CD4-positive, CD25-positive, alpha-beta regulatory T cell (primary cell): ENCODE measurements around the gene CACNA1F. TPM values are rescaled to one million over a fixed set of nuclear protein-coding genes. Genes with fewer than 3 reads are reported as not detected.
A peak's percentile ranks its signal among the peaks of the same experiment; 100 is the strongest.
"Not testable (repeated sequence)": the region's sequence is repeated elsewhere in the genome, so short reads cannot be mapped to it uniquely, and the experiment has no call there.

Source experiments
- ATAC-seq, 2 donors: fragments of 150-1000 bp; cut with Tn5 transposase; one replicate each; pipeline ENCODE4 v1.10.0; 2021; ENCODE audit warnings: low read depth in 2 of 2, moderate number of reproducible peaks in 2 of 2, moderate library complexity in 1 of 2
- DNase-seq, 3 donors: peaks; one replicate each; pipeline versions ENCODE4 v3.0.0 to v3.0.0-alpha.2; 2012 to 2022; ENCODE audit warnings: mixed read lengths in 1 of 3
- H3K27ac ChIP-seq: one replicate; pipeline ENCODE4 v1.7.0; 2013; ENCODE audit warnings: mild to moderate bottlenecking, low read length; ENCODE audit not compliant: insufficient read depth, poor library complexity, severe bottlenecking
- H3K27me3 ChIP-seq: one replicate; pipeline ENCODE4 v1.7.0; 2013; ENCODE audit warnings: low read length; ENCODE audit not compliant: control insufficient read depth, insufficient read depth
- H3K36me3 ChIP-seq: one replicate; pipeline ENCODE4 v1.7.0; 2013; ENCODE audit warnings: mild to moderate bottlenecking, low read length, moderate library complexity; ENCODE audit not compliant: control insufficient read depth, insufficient read depth
- H3K4me1 ChIP-seq: 2 replicates; pipeline ENCODE4 v1.7.0; 2013; ENCODE audit warnings: mild to moderate bottlenecking, low read length; ENCODE audit not compliant: insufficient read depth, control insufficient read depth, poor library complexity, severe bottlenecking
- H3K4me3 ChIP-seq: one replicate; pipeline ENCODE4 v1.7.0; 2013; ENCODE audit warnings: low read depth, mild to moderate bottlenecking, low read length, moderate library complexity
- H3K9me3 ChIP-seq, 2 experiments: 1 replicate in 1 of 2; 2 replicates in 1 of 2; pipeline ENCODE4 v1.7.0; 2013; ENCODE audit warnings: low read length in 2 of 2, mild to moderate bottlenecking in 1 of 2, moderate library complexity in 1 of 2; ENCODE audit not compliant: control insufficient read depth in 2 of 2
- H3K27ac Mint-ChIP-seq, 3 donors: one replicate each; pipeline ENCODE4 v1.8.0; 2020 to 2022; ENCODE audit warnings: mild to moderate bottlenecking in 3 of 3, mixed read lengths in 3 of 3, moderate library complexity in 2 of 3
- H3K27me3 Mint-ChIP-seq: one replicate; pipeline ENCODE4 v1.8.0; 2022; ENCODE audit warnings: mild to moderate bottlenecking, mixed read lengths
- H3K36me3 Mint-ChIP-seq: one replicate; pipeline ENCODE4 v1.8.0; 2020; ENCODE audit warnings: mixed read lengths
- H3K4me1 Mint-ChIP-seq, 4 donors: one replicate each; pipeline ENCODE4 v1.8.0; 2020 to 2022; ENCODE audit warnings: mixed read lengths in 4 of 4, mild to moderate bottlenecking in 1 of 4
- H3K4me3 Mint-ChIP-seq, 4 donors: one replicate each; pipeline ENCODE4 v1.8.0; 2020 to 2022; ENCODE audit warnings: mild to moderate bottlenecking in 4 of 4, mixed read lengths in 4 of 4, moderate library complexity in 3 of 4
- H3K9me3 Mint-ChIP-seq, 7 donors: one replicate each; pipeline ENCODE4 v1.8.0; 2020 to 2022; ENCODE audit warnings: mixed read lengths in 7 of 7, mild to moderate bottlenecking in 3 of 7, moderate library complexity in 2 of 7
- polyA plus RNA-seq, 4 donors: library from polyadenylated mRNA; unstranded; fragments of 300-500 nt; fragmentation: Illumina TruSeq; gene quantifications; one replicate each; pipeline ENCODE4 v1.2.3, GENCODE V29; 2021
- total RNA-seq: library from RNA; stranded (reverse); gene quantifications from one replicate; pipeline ENCODE4 v1.2.3, GENCODE V29; 2022

The CACNA1F gene
- total and polyA plus RNA-seq, 5 donors from 2014 or later, result 0.69 TPM; not detected in 4

GRCh38 chrX:49177873-49178480 is 55.2 kb downstream of the CACNA1F start:
- H3K4me1 ChIP-seq, result peaks cover 5% of the 10 kb centered on the region
- H3K36me3 ChIP-seq, result peaks cover 20% of the 10 kb centered on the region
- Mint-ChIP-seq H3K4me1 (peaks cover 0 to 19% (median 9%) of the 10 kb centered on the region in 4 donors), H3K4me3 (peak overlapping the region in 1 of 4 donors; percentile 28), H3K27me3 (peaks cover 5% of the 10 kb centered on the region), H3K9me3 (peaks cover 0 to 1% (median 0%) of the 10 kb centered on the region in 7 donors), H3K36me3 (peaks cover 14% of the 10 kb centered on the region), H3K27ac (peak overlapping the region in 2 of 3 donors; percentile 14 to 53)
- DNase-seq (no peak), ATAC-seq (no peak)
- no peak overlapping the region for H3K4me3 ChIP-seq
- H3K27ac ChIP-seq, result no peak overlapping the region
- no peaks in the 10 kb centered on the region for H3K27me3 ChIP-seq
- no peaks in the 10 kb centered on the region for H3K9me3 ChIP-seq

GRCh38 chrX:49177338-49177833 is 55.8 kb downstream of the CACNA1F start:
- H3K4me3 Mint-ChIP-seq, result peak overlapping the region in 1 of 4 donors; percentile 28
- DNase-seq (peak in 1 of 3 donors; percentile 33), ATAC-seq (peak; percentile 70 to 81)
- Histone ChIP-seq H3K4me1 (peaks cover 10% of the 10 kb centered on the region), H3K9me3 (no peaks in the 10 kb centered on the region), H3K27me3 (no peaks in the 10 kb centered on the region), H3K4me3 (no peak overlapping the region), H3K27ac (no peak overlapping the region), H3K36me3 (peaks cover 19% of the 10 kb centered on the region)
- H3K4me1 Mint-ChIP-seq, result peaks cover 0 to 24% (median 11%) of the 10 kb centered on the region in 4 donors
- H3K36me3 Mint-ChIP-seq, result peaks cover 13% of the 10 kb centered on the region
- H3K27ac Mint-ChIP-seq, result peak overlapping the region; percentile 7 to 53 (median 14)
- H3K9me3 Mint-ChIP-seq, result peaks cover 0 to 1% (median 0%) of the 10 kb centered on the region in 7 donors
- peaks cover 5% of the 10 kb centered on the region for H3K27me3 Mint-ChIP-seq

DNA sequence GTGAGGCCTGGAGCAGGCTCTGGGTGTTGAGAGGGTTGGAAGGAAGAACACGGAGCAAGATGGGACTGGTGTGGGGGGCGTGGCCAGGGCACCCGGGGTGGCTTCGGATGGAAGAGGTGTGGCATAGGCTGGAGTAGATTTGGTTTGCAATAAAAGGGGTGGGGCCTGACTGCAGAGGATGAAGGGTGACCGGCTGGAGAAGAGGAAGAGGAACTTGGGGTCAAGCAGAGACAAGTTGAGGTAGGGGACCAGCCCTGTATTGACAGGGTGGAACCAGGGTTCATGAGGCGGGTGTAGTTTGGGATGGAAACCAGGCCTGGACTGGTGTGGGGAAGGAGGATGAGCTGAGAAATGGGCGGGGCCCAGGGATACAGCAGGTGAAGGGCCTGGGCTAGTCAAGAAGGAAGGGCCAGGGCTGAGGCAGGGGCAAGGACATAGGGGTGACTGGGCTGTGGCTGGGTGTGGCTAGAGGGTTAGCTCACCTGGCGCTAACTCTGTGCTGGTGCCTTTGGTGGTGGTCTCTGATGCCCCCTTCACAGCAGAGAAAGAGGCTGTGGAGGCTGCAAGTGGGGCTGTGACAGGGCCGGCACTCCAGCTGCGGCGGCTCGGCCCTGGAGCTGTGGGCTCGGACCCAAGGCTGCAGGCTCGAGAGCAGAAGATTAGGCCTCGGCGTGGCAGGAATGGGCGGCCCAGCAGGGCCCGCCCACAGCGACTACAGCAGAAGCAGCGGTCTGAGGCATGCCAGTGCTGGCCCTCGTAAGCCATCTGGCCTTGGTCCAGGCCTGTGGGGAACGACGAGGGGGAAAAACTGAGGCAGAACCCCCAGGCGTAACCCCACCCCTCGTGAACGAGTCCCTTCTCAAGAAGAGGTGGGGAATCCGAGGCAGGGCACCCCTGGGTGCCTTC is 56.5 kb downstream of the CACNA1F start:
- Histone ChIP-seq H3K4me3 (no peak overlapping the region), H3K36me3 (peaks cover 19% of the 10 kb centered on the region), H3K27ac (no peak overlapping the region), H3K9me3 (no peaks in the 10 kb centered on the region), H3K27me3 (no peaks in the 10 kb centered on the region), H3K4me1 (peaks cover 10% of the 10 kb centered on the region)
- DNase-seq (no peak), ATAC-seq (no peak)
- H3K36me3 Mint-ChIP-seq, result peaks cover 9% of the 10 kb centered on the region
- H3K9me3 Mint-ChIP-seq, result peaks cover 0 to 1% (median 0%) of the 10 kb centered on the region in 7 donors
- peak overlapping the region in 2 of 3 donors; percentile 35 to 71 for H3K27ac Mint-ChIP-seq
- peaks cover 5% of the 10 kb centered on the region for H3K27me3 Mint-ChIP-seq
- H3K4me3 Mint-ChIP-seq, result no peak overlapping the region
- H3K4me1 Mint-ChIP-seq, result peaks cover 0 to 26% (median 11%) of the 10 kb centered on the region in 4 donors

DNA sequence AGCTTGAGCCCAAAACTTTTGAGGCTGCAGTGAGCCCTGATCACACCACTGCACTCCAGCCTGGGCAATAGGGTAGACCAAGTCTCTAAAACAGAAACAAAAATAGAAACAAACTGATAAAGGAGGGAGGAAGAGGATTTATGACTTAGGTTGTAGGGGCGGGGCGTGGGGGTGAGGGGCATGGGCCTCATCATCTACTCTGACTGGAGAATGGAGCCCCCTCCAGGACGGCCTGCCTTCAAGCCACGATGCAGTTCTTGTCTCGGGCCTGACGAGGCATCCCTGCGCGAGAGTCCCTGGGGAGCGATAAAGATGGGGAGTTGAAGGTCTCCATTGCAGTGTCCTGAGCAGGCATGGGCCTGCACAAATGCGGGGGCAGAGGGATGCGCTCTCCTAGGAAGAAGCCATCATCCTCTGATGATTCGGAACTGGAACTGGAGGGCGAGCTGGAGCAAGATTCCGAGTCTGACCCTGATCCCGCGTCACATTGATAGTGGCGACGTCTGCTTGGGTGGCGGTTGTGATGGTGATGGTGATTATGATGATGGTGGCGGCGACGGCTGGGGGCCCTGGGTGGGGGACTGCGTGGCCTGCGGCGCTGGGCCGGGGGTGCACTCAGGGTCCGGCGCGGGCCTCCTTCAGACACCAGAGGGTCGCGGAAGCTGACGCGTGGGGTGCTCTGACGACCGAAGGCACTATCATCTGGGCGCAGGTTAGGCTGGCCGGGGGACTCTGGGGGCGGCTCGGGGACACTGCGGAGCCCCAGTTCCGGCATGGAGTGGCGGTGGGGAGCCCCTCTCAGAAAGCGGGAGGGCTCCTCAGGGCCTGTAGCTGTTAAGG is 57.5 kb downstream of the CACNA1F start:
- Histone ChIP-seq H3K36me3 (peaks cover 19% of the 10 kb centered on the region), H3K27ac (no peak overlapping the region), H3K9me3 (no peaks in the 10 kb centered on the region), H3K4me1 (peaks cover 10% of the 10 kb centered on the region), H3K27me3 (no peaks in the 10 kb centered on the region), H3K4me3 (no peak overlapping the region)
- Mint-ChIP-seq H3K27me3 (peaks cover 5% of the 10 kb centered on the region), H3K4me3 (no peak overlapping the region), H3K9me3 (peaks cover 0 to 1% (median 0%) of the 10 kb centered on the region in 7 donors), H3K4me1 (peaks cover 0 to 28% (median 11%) of the 10 kb centered on the region in 4 donors), H3K27ac (peak overlapping the region in 1 of 3 donors; percentile 25), H3K36me3 (peaks cover 6% of the 10 kb centered on the region)
- ATAC-seq (no peak), DNase-seq (no peak)

DNA sequence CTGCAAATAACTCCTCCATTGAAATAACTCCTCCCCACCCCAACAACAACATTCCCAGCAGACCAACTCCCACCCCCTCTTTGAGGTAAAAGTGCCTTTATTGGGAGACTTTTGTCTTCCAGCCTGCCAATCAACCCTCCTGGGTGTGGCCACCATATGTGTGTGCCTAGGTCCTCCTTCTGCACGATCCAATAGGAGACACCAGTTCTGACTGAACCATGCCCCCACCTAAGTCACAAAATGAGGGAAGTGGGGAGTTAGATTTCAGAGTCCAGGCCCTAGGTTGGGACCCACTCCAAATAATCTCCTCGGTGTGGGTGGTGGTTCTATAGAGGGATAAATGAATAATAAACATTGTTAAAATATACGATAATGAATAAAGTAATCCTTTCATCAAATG is 58.4 kb downstream of the CACNA1F start:
- Histone ChIP-seq H3K4me1 (peaks cover 10% of the 10 kb centered on the region), H3K9me3 (no peaks in the 10 kb centered on the region), H3K27ac (no peak overlapping the region), H3K36me3 (peaks cover 14% of the 10 kb centered on the region), H3K4me3 (no peak overlapping the region), H3K27me3 (no peaks in the 10 kb centered on the region)
- no peak for DNase-seq
- peak overlapping the region in 2 of 4 donors; percentile 36 to 51 for H3K4me3 Mint-ChIP-seq
- H3K9me3 Mint-ChIP-seq, result peaks cover 0 to 1% (median 0%) of the 10 kb centered on the region in 7 donors
- peaks cover 5% of the 10 kb centered on the region for H3K27me3 Mint-ChIP-seq
- ATAC-seq, result no peak
- H3K27ac Mint-ChIP-seq, result no peak overlapping the region
- H3K36me3 Mint-ChIP-seq, result peaks cover 3% of the 10 kb centered on the region
- peaks cover 0 to 28% (median 11%) of the 10 kb centered on the region in 4 donors for H3K4me1 Mint-ChIP-seq

DNA sequence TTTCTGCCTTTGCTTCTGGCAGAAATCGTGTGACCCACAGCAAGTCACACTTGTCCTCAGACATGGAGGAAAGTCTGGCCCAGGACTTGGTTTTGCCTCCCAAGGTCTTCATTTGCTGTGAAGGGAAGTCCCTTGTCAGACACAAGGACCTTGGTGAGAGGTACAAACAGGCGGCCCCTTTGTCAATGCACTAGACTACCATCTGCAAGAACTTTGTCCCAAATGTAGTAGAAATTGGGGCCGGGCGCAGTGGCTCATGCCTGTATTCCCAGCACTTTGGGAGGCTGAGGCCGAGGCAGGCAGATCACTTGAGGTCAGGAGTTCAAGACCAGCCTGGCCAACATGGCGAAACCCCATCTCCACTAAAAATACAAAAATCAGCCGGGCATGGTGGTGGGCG is 59.6 kb downstream of the CACNA1F start:
- H3K27me3 ChIP-seq, H3K4me3 ChIP-seq, H3K27ac Mint-ChIP-seq, H3K9me3 Mint-ChIP-seq, ATAC-seq, DNase-seq, H3K27me3 Mint-ChIP-seq, H3K36me3 Mint-ChIP-seq, H3K9me3 ChIP-seq: not testable (repeated sequence)
- H3K4me1 ChIP-seq, result peaks cover 10% of the 10 kb centered on the region
- peaks cover 11% of the 10 kb centered on the region for H3K36me3 ChIP-seq
- H3K27ac ChIP-seq, result peak overlapping the region; percentile 73
- peaks cover 0 to 31% (median 7%) of the 10 kb centered on the region in 4 donors for H3K4me1 Mint-ChIP-seq
- peak overlapping the region in 2 of 4 donors; percentile 36 to 90 for H3K4me3 Mint-ChIP-seq

DNA sequence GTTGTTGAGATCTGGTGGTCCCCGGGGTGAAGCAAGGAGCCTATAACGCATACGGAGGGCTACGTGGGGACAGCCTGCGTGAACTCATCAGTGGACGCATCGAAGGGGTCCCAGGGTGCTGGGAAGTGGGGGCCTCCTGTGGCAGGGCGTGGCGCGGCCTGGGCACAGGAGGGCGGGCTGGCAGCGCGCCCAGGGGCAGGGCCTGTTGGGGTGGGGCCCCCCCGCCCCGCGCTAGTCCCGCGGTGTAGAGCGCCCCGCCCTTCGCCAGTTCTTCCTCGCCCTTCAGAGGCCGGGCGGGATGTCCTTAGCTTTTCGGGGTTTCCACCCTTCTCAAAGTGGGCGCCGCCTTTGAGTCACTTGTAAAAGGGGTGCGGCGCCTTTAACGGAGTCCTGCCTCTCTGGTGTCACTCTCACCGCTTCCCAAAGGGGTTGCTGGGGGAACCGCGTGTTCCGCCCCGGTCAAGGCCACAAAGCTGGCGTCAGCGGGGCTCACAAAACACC is 60.8 kb downstream of the CACNA1F start:
- peaks cover 11% of the 10 kb centered on the region for H3K36me3 ChIP-seq
- H3K27ac ChIP-seq, result peak overlapping the region; percentile 73
- Mint-ChIP-seq H3K36me3 (no peaks in the 10 kb centered on the region), H3K27ac (peak overlapping the region in 2 of 3 donors; percentile 79 to 85), H3K9me3 (peaks cover 0 to 1% (median 0%) of the 10 kb centered on the region in 7 donors), H3K27me3 (peaks cover 2% of the 10 kb centered on the region), H3K4me1 (peaks cover 0 to 38% (median 10%) of the 10 kb centered on the region in 4 donors), H3K4me3 (peak overlapping the region; percentile 88 to 91 (median 90))
- H3K9me3 ChIP-seq, result no peaks in the 10 kb centered on the region
- no peaks in the 10 kb centered on the region for H3K27me3 ChIP-seq
- H3K4me1 ChIP-seq, result peaks cover 15% of the 10 kb centered on the region
- DNase-seq (peak; percentile 37 to 89 (median 60)), ATAC-seq (peak; percentile 72 to 73)
- H3K4me3 ChIP-seq, result peak overlapping the region; percentile 74
